Chondrocyte (in vitro differentiated cells): ENCODE measurements around the gene IKZF3. TPM values are rescaled to one million over a fixed set of nuclear protein-coding genes. Genes with fewer than 3 reads are reported as not detected.

Experiments
- DNase-seq: peaks from one replicate; pipeline ENCODE4 v3.0.0; 2021; ENCODE audit warnings: mixed read lengths, low spot score
- H3K27ac Mint-ChIP-seq: one replicate; pipeline ENCODE4 v1.8.0; 2021; ENCODE audit warnings: mild to moderate bottlenecking, moderate library complexity, mixed read lengths; ENCODE audit not compliant: unreplicated experiment
- H3K27me3 Mint-ChIP-seq: 2 replicates; pipeline ENCODE4 v1.8.0; 2021; ENCODE audit warnings: low read depth, mixed read lengths
- H3K36me3 Mint-ChIP-seq: 2 replicates; pipeline ENCODE4 v1.8.0; 2021; ENCODE audit warnings: low read depth, mixed read lengths
- H3K4me1 Mint-ChIP-seq: 2 replicates; pipeline ENCODE4 v1.8.0; 2021; ENCODE audit warnings: low read depth, mild to moderate bottlenecking, mixed read lengths
- H3K4me3 Mint-ChIP-seq: one replicate; pipeline ENCODE4 v1.8.0; 2021; ENCODE audit warnings: mild to moderate bottlenecking, moderate library complexity, mixed read lengths; ENCODE audit not compliant: unreplicated experiment
- H3K9me3 Mint-ChIP-seq: 2 replicates; pipeline ENCODE4 v1.8.0; 2021; ENCODE audit warnings: low read depth, mixed read lengths
- CTCF ChIP-seq: fragments of 200-600 bp; sonication (generic); IDR thresholded peaks from 2 replicates; pipeline ENCODE4 v1.5.0; 2021; ENCODE audit warnings: antibody characterized with exemption, mild to moderate bottlenecking, moderate library complexity
- total RNA-seq: library from RNA; stranded (reverse); gene quantifications from 3 replicates; pipeline ENCODE4 v1.2.1, GENCODE V29; 2021

Gene IKZF3
- total RNA-seq, 1 donor from 2014 or later: not detected

DNA sequence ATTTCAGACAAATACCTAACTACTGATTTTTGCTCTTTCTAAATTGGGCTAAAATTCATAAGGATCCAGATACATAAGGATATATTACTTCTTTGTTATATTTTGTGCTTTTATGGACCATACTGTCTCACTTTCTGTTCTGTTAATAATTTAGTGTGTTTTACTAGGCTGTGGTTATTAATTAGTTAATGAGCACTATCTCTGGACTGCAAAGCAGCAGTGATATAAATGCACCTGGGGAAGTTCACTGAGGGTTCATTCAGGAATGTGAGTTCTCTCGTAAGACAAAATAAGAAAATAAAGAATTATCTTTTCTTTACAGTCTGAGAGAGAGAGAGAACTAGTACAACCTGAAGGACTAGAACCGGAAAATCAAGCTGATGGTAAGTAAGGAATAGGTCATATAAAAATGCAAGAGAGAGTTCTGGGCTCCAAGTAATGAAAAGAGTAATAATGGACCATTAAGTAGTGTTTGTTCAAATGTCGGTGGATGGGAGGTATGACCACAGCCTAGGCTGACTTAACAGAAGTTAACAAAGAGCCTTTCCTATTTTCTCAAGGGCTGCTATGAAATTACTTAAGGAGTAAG is 55.6 kb downstream of the IKZF3 start:
- TF ChIP-seq CTCF: no peak
- H3K36me3 Mint-ChIP-seq: peaks cover 2% of the 10 kb centered on the region
- no peak overlapping the region for H3K4me3 Mint-ChIP-seq
- no peak for DNase-seq
- H3K4me1 Mint-ChIP-seq: no peaks in the 10 kb centered on the region
- peaks cover 71% of the 10 kb centered on the region for H3K27me3 Mint-ChIP-seq
- no peaks in the 10 kb centered on the region for H3K9me3 Mint-ChIP-seq
- H3K27ac Mint-ChIP-seq: no peak overlapping the region

GRCh38 chr17:39804839-39805238 is 59.3 kb downstream of the IKZF3 start:
- H3K9me3 Mint-ChIP-seq: no peaks in the 10 kb centered on the region
- no peak overlapping the region for H3K4me3 Mint-ChIP-seq
- peaks cover 61% of the 10 kb centered on the region for H3K27me3 Mint-ChIP-seq
- no peak for DNase-seq
- H3K4me1 Mint-ChIP-seq: no peaks in the 10 kb centered on the region
- no peaks in the 10 kb centered on the region for H3K36me3 Mint-ChIP-seq
- TF ChIP-seq CTCF: no peak
- H3K27ac Mint-ChIP-seq: no peak overlapping the region

GRCh38 chr17:39801055-39801454 is 63.1 kb downstream of the IKZF3 start:
- H3K4me1 Mint-ChIP-seq: no peaks in the 10 kb centered on the region
- no peaks in the 10 kb centered on the region for H3K9me3 Mint-ChIP-seq
- no peak overlapping the region for H3K27ac Mint-ChIP-seq
- H3K27me3 Mint-ChIP-seq: peaks cover 60% of the 10 kb centered on the region
- no peak overlapping the region for H3K4me3 Mint-ChIP-seq
- TF ChIP-seq CTCF: no peak
- H3K36me3 Mint-ChIP-seq: no peaks in the 10 kb centered on the region
- no peak for DNase-seq

GRCh38 chr17:39800540-39800939 is 63.6 kb downstream of the IKZF3 start:
- no peak for DNase-seq
- Mint-ChIP-seq H3K4me3 (no peak overlapping the region), H3K9me3 (no peaks in the 10 kb centered on the region), H3K27me3 (peaks cover 55% of the 10 kb centered on the region), H3K27ac (no peak overlapping the region), H3K4me1 (no peaks in the 10 kb centered on the region), H3K36me3 (no peaks in the 10 kb centered on the region)
- no peak for TF ChIP-seq CTCF

DNA sequence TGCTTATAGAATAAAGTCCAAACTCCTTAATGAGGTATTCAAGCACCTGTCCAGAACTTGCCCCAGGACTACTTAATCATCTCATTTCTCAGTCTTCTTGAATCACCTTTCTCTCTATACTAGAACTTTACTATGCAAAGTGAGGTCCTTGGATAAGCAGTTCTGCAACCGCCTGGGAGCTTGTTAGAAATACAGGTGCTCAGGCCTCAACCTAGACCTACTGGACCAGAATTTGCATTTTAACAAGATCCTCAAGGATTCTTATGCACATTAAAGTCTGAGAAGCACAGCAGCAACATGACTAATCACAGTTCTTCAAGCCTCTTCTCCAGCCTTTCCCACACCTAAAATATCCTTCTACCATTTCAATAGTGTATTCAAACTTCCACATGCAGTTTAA is 64.7 kb downstream of the IKZF3 start:
- Mint-ChIP-seq H3K4me3 (no peak overlapping the region), H3K27me3 (peaks cover 46% of the 10 kb centered on the region), H3K27ac (no peak overlapping the region), H3K36me3 (no peaks in the 10 kb centered on the region), H3K9me3 (no peaks in the 10 kb centered on the region), H3K4me1 (no peaks in the 10 kb centered on the region)
- DNase-seq: no peak
- TF ChIP-seq CTCF: no peak
